HG02840 (cell line): ENCODE data around the gene UBASH3A.
"Not testable (repeated sequence)": the region's sequence is repeated elsewhere in the genome, so short reads cannot be mapped to it uniquely, and the experiment has no call there.

Experiments used
- ATAC-seq: cut with Tn5 transposase; IDR thresholded peaks from one replicate; pipeline ENCODE4 v1.9.1; 2021; ENCODE audit warnings: mild to moderate bottlenecking, moderate library complexity, moderate number of reproducible peaks; ENCODE audit not compliant: unreplicated experiment, low FRiP score

UBASH3A gene

GRCh38 chr21:42408718-42409117 is 5.0 kb downstream of the UBASH3A start:
- ATAC-seq, result not testable (repeated sequence)

- ATAC-seq, result no peak
Measured at GRCh38 chr21:42409366-42409765, 5.7 kb downstream of the UBASH3A start.

GRCh38 chr21:42411197-42411869 is 7.6 kb downstream of the UBASH3A start:
- ATAC-seq, result no peak

GRCh38 chr21:42411891-42412635 is 8.4 kb downstream of the UBASH3A start:
- ATAC-seq, result no peak

GRCh38 chr21:42412636-42412933 is 8.9 kb downstream of the UBASH3A start:
- ATAC-seq, result no peak

- no peak for ATAC-seq
Measured at GRCh38 chr21:42413093-42413492, 9.4 kb downstream of the UBASH3A start.

GRCh38 chr21:42413500-42413899 is 9.8 kb downstream of the UBASH3A start:
- no peak for ATAC-seq

- ATAC-seq, result no peak
Measured at GRCh38 chr21:42414066-42414465, 10.4 kb downstream of the UBASH3A start.

GRCh38 chr21:42414553-42414927 is 10.8 kb downstream of the UBASH3A start:
- no peak for ATAC-seq

- peak; percentile 57 for ATAC-seq
Measured at GRCh38 chr21:42414928-42415769, 11.4 kb downstream of the UBASH3A start.

GRCh38 chr21:42417533-42417932 is 13.8 kb downstream of the UBASH3A start:
- ATAC-seq, result no peak

- no peak for ATAC-seq
Measured at GRCh38 chr21:42418886-42419285, 15.2 kb downstream of the UBASH3A start.

GRCh38 chr21:42419845-42420244 is 16.1 kb downstream of the UBASH3A start:
- no peak for ATAC-seq

GRCh38 chr21:42421018-42421793 is 17.5 kb downstream of the UBASH3A start:
- no peak for ATAC-seq

- ATAC-seq, result no peak
Measured at GRCh38 chr21:42423197-42423675, 19.5 kb downstream of the UBASH3A start.

- ATAC-seq, result no peak
Measured at GRCh38 chr21:42423685-42424084, 20.0 kb downstream of the UBASH3A start.

GRCh38 chr21:42424914-42425541 is 21.3 kb downstream of the UBASH3A start:
- no peak for ATAC-seq

GRCh38 chr21:42425591-42425990 is 21.9 kb downstream of the UBASH3A start:
- no peak for ATAC-seq

GRCh38 chr21:42426424-42426823 is 22.7 kb downstream of the UBASH3A start:
- no peak for ATAC-seq

GRCh38 chr21:42426876-42427480 is 23.3 kb downstream of the UBASH3A start:
- no peak for ATAC-seq
